ENCODE measurements around the gene PTTG2. TPM values are rescaled to one million over a fixed set of nuclear protein-coding genes. Genes with fewer than 3 reads are reported as not detected.

Gene PTTG2
- total RNA-seq, 3 donors from 2014 or later: 1.3 TPM; not detected in 2

GRCh38 chr4:37981844-37982720, 21.9 kb downstream of the PTTG2 start:
- Histone ChIP-seq H3K9me3 (no peaks in the 10 kb centered on the region), H3K4me1 (no peaks in the 10 kb centered on the region), H3K27ac (no peak overlapping the region), H3K4me3 (no peak overlapping the region), H3K27me3 (no peaks in the 10 kb centered on the region), H3K36me3 (no peaks in the 10 kb centered on the region)
- no peak for DNase-seq (ENCODE audit: low spot score in 2 of 2)
- intact Hi-C loops (cut with DNase I; ENCODE audit: low total_unique reads): no loop called here
- TF ChIP-seq POLR2A (IDR thresholded peaks at IDR 0.05) (no peak), POLR2AphosphoS5 (IDR thresholded peaks at IDR 0.05) (no peak), CTCF (IDR thresholded peaks at IDR 0.05) (no peak)

GRCh38 chr4:37982736-37983135, 22.5 kb downstream of the PTTG2 start:
- no peaks in the 10 kb centered on the region for H3K4me1 ChIP-seq
- intact Hi-C loops (cut with DNase I; ENCODE audit: low total_unique reads): no loop called here
- DNase-seq (ENCODE audit: low spot score in 2 of 2): no peak
- no peaks in the 10 kb centered on the region for H3K27me3 ChIP-seq
- H3K27ac ChIP-seq: no peak overlapping the region
- TF ChIP-seq POLR2AphosphoS5 (IDR thresholded peaks at IDR 0.05): no peak
- TF ChIP-seq POLR2A (IDR thresholded peaks at IDR 0.05): no peak
- no peak for TF ChIP-seq CTCF (IDR thresholded peaks at IDR 0.05)
- H3K36me3 ChIP-seq: no peaks in the 10 kb centered on the region
- no peak overlapping the region for H3K4me3 ChIP-seq
- no peaks in the 10 kb centered on the region for H3K9me3 ChIP-seq

GRCh38 chr4:37983951-37984350, 23.8 kb downstream of the PTTG2 start:
- Histone ChIP-seq H3K27ac (no peak overlapping the region), H3K27me3 (no peaks in the 10 kb centered on the region), H3K36me3 (no peaks in the 10 kb centered on the region), H3K4me3 (no peak overlapping the region), H3K9me3 (no peaks in the 10 kb centered on the region), H3K4me1 (no peaks in the 10 kb centered on the region)
- no peak for DNase-seq (ENCODE audit: low spot score in 2 of 2)
- intact Hi-C loops (cut with DNase I; ENCODE audit: low total_unique reads): no loop called here
- no peak for TF ChIP-seq POLR2A (IDR thresholded peaks at IDR 0.05)
- TF ChIP-seq CTCF (IDR thresholded peaks at IDR 0.05): no peak
- no peak for TF ChIP-seq POLR2AphosphoS5 (IDR thresholded peaks at IDR 0.05)

- H3K4me3 ChIP-seq: no peak overlapping the region
- H3K9me3 ChIP-seq: no peaks in the 10 kb centered on the region
- intact Hi-C loops (cut with DNase I; ENCODE audit: low total_unique reads): no loop called here
- TF ChIP-seq POLR2A (IDR thresholded peaks at IDR 0.05) (no peak), POLR2AphosphoS5 (IDR thresholded peaks at IDR 0.05) (no peak), CTCF (IDR thresholded peaks at IDR 0.05) (no peak)
- H3K27ac ChIP-seq: no peak overlapping the region
- DNase-seq (ENCODE audit: low spot score in 2 of 2): no peak
- no peaks in the 10 kb centered on the region for H3K4me1 ChIP-seq
- H3K36me3 ChIP-seq: no peaks in the 10 kb centered on the region
- no peaks in the 10 kb centered on the region for H3K27me3 ChIP-seq
Measured at GRCh38 chr4:37985730-37986275, 25.6 kb downstream of the PTTG2 start.

- no peaks in the 10 kb centered on the region for H3K27me3 ChIP-seq
- no peak overlapping the region for H3K4me3 ChIP-seq
- peak overlapping the region; percentile 41 to 50 for H3K27ac ChIP-seq
- DNase-seq (ENCODE audit: low spot score in 2 of 2): no peak
- no peaks in the 10 kb centered on the region for H3K4me1 ChIP-seq
- H3K9me3 ChIP-seq: no peaks in the 10 kb centered on the region
- intact Hi-C loops (cut with DNase I; ENCODE audit: low total_unique reads): no loop called here
- no peaks in the 10 kb centered on the region for H3K36me3 ChIP-seq
- TF ChIP-seq POLR2A (IDR thresholded peaks at IDR 0.05): no peak
- no peak for TF ChIP-seq POLR2AphosphoS5 (IDR thresholded peaks at IDR 0.05)
- no peak for TF ChIP-seq CTCF (IDR thresholded peaks at IDR 0.05)
Measured at GRCh38 chr4:37988670-37989069, 28.5 kb downstream of the PTTG2 start.
